K562 (cell line): ENCODE data around the gene TAF1B.

Source experiments
- BCLAF1 ChIP-seq, 2 experiments: fragments of 450-650 bp in 1 of 2; IDR thresholded peaks; 2 replicates each; pipeline ENCODE4 v1.6.1; 2011 to 2017; ENCODE audit warnings: low read depth in 2 of 2, antibody characterized with exemption in 1 of 2, borderline replicate concordance in 1 of 2, low read length in 1 of 2, mild to moderate bottlenecking in 1 of 2, mixed read lengths in 1 of 2; ENCODE audit not compliant: control insufficient read depth in 1 of 2
- BRD4 ChIP-seq: fragments of 200-600 bp; sonication (generic); IDR thresholded peaks from 2 replicates; pipeline ENCODE4 v1.6.1; 2017; ENCODE audit warnings: inconsistent platforms
- CTCF ChIP-seq, 3 experiments: IDR thresholded peaks in 2 of 3; conservative IDR thresholded peaks in 1 of 3; 2 replicates each; pipeline ENCODE4 v1.5.1; 2011 to 2012; ENCODE audit warnings: low read length in 3 of 3, mild to moderate bottlenecking in 3 of 3, control low read depth in 2 of 3, improper control_type of control experiment in 1 of 3, inconsistent platforms in 1 of 3, low read depth in 1 of 3, mixed read lengths in 1 of 3, moderate library complexity in 1 of 3; ENCODE audit not compliant: insufficient read depth in 2 of 3
- EP300 ChIP-seq: IDR thresholded peaks from 2 replicates; pipeline ENCODE4 v1.6.1; 2012; ENCODE audit warnings: low read length, improper control_type of control experiment
- EZH2 ChIP-seq: IDR thresholded peaks from 2 replicates; pipeline ENCODE4 v1.6.1; 2012; ENCODE audit warnings: low read depth, mild to moderate bottlenecking, inconsistent platforms, low read length, borderline replicate concordance
- GABPB1 ChIP-seq: sonication (generic); formaldehyde crosslinking; IDR thresholded peaks from 2 replicates; pipeline ENCODE4 v1.8.0; 2022; ENCODE audit warnings: mild to moderate bottlenecking, missing genetic modification reagents
- MED1 ChIP-seq: sonication (generic); formaldehyde crosslinking; IDR thresholded peaks from 2 replicates; pipeline ENCODE4 v1.8.1; 2023; ENCODE audit warnings: missing genetic modification reagents, borderline replicate concordance
- NONO ChIP-seq, 2 experiments: fragments of 200-400 bp in 1 of 2; fragments of 450-650 bp in 1 of 2; formaldehyde crosslinking in 1 of 2; IDR thresholded peaks; 2 replicates each; pipeline ENCODE4 v1.6.1; 2017; ENCODE audit warnings: low read depth in 2 of 2, mild to moderate bottlenecking in 2 of 2, moderate library complexity in 2 of 2, low read length in 1 of 2
- TEAD4 ChIP-seq, 2 experiments: sonication (generic) in 1 of 2; formaldehyde crosslinking in 1 of 2; IDR thresholded peaks; 2 replicates each; pipeline versions ENCODE4 v1.6.1 to v1.8.0; 2012 to 2022; ENCODE audit warnings: borderline replicate concordance in 1 of 2, inconsistent platforms in 1 of 2, low read length in 1 of 2, mild to moderate bottlenecking in 1 of 2, missing genetic modification reagents in 1 of 2
- YY1 ChIP-seq, 3 experiments: IDR thresholded peaks; 2 replicates each; pipeline ENCODE4 v1.6.1; 2011; ENCODE audit warnings: low read length in 2 of 3, mild to moderate bottlenecking in 2 of 3, moderate library complexity in 2 of 3, borderline replicate concordance in 1 of 3, control low read depth in 1 of 3, low read depth in 1 of 3; ENCODE audit not compliant: insufficient read depth in 3 of 3, insufficient replicate concordance in 2 of 3, control insufficient read depth in 1 of 3, insufficient read length in 1 of 3; ENCODE audit errors: extremely low read depth in 1 of 3
- ZNF274 ChIP-seq: IDR thresholded peaks from 2 replicates; pipeline ENCODE4 v1.6.1; 2011; ENCODE audit warnings: low read depth, mild to moderate bottlenecking, low read length, moderate library complexity, borderline replicate concordance

GRCh38 chr2:9830685-9831410, 12.4 kb upstream of the TAF1B start:
- TF ChIP-seq CTCF (IDR thresholded peaks at IDR 0.05 in 2 of 3, conservative IDR thresholded peaks at IDR 0.05 in 1 of 3; ENCODE audit: insufficient read depth in 2 of 3, low read depth in 1 of 3, low read length in 3 of 3) (no peak), NONO (IDR thresholded peaks at IDR 0.05; ENCODE audit: low read depth in 2 of 2, low read length in 1 of 2) (no peak), EZH2 (no peak), EP300 (no peak), BRD4 (no peak), BCLAF1 (IDR thresholded peaks at IDR 0.05; ENCODE audit: borderline replicate concordance in 1 of 2, control insufficient read depth in 1 of 2, low read depth in 2 of 2, low read length in 1 of 2) (no peak), ZNF274 (no peak), YY1 (IDR thresholded peaks at IDR 0.05; ENCODE audit: borderline replicate concordance in 1 of 3, control insufficient read depth in 1 of 3, extremely low read depth in 1 of 3, insufficient read depth in 3 of 3, insufficient read length in 1 of 3, insufficient replicate concordance in 2 of 3, low read depth in 1 of 3, low read length in 2 of 3) (no peak), MED1 (CRISPR knock-in tag) (no peak), GABPB1 (CRISPR knock-in tag) (peak; percentile 26; the same call in 1 of the 2 replicates), TEAD4 (IDR thresholded peaks at IDR 0.05; ENCODE audit: low read length) (no peak), TEAD4 (CRISPR knock-in tag; IDR thresholded peaks at IDR 0.05; ENCODE audit: borderline replicate concordance) (no peak)
